Astrocyte (in vitro differentiated cells and primary cell): Measurements from ENCODE around the gene ELK4.

Experiments used
- EZH2 ChIP-seq: IDR thresholded peaks from 2 replicates; pipeline ENCODE4 v1.6.1; 2012; ENCODE audit warnings: mild to moderate bottlenecking, low read length, inconsistent platforms; ENCODE audit not compliant: insufficient read depth
- TF ChIP-seq, protein P1 (sequence below): IDR thresholded peaks from 2 replicates; pipeline ENCODE4 v1.5.1; 2011; ENCODE audit warnings: low read depth, mild to moderate bottlenecking, inconsistent platforms, low read length, moderate library complexity; ENCODE audit not compliant: insufficient read depth

DNA sequence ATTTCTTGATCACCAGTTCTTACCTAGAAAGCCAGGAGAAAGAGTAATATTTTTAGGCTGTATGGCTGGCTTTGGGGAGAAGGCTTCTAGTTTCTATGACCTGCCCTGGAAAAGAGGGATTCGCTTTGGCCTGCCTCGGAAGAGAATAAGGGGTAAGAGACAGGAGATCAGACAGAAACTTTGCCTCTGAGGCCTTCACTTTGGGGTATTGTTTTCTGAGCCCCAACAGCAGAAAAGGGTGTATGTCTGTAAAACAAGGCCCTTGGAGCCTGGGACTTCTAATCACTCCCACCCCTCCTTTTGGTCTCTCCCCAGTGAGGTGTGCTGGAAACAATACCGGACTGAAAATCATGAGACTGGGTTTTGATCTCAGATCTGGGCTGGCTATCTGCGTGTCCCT lies 43.4 kb upstream of the ELK4 start:
- TF ChIP-seq, protein P1, sequence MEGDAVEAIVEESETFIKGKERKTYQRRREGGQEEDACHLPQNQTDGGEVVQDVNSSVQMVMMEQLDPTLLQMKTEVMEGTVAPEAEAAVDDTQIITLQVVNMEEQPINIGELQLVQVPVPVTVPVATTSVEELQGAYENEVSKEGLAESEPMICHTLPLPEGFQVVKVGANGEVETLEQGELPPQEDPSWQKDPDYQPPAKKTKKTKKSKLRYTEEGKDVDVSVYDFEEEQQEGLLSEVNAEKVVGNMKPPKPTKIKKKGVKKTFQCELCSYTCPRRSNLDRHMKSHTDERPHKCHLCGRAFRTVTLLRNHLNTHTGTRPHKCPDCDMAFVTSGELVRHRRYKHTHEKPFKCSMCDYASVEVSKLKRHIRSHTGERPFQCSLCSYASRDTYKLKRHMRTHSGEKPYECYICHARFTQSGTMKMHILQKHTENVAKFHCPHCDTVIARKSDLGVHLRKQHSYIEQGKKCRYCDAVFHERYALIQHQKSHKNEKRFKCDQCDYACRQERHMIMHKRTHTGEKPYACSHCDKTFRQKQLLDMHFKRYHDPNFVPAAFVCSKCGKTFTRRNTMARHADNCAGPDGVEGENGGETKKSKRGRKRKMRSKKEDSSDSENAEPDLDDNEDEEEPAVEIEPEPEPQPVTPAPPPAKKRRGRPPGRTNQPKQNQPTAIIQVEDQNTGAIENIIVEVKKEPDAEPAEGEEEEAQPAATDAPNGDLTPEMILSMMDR = no peak
- no peak for TF ChIP-seq EZH2
